SK-N-SH (cell line): ENCODE data around the gene PPP2R3A. TPM values are rescaled to one million over a fixed set of nuclear protein-coding genes. Genes with fewer than 3 reads are reported as not detected.

Experiments
- CTCF ChIA-PET: fragments of 300-600, 350-600 bp; formaldehyde crosslinking; extraction: SDS; loops from one replicate; lab custom pipeline; 2021; lab: Yijun Ruan, JAX
- POLR2A ChIA-PET: fragments of 350-600 bp; sonication (Branson Sonifier 250); formaldehyde crosslinking; extraction: SDS; loops from one replicate; lab custom pipeline; 2020; ENCODE audit warnings: antibody characterized with exemption, inconsistent platforms; lab: Yijun Ruan, JAX
- DNase-seq: peaks from one replicate; pipeline ENCODE4 v3.0.0; 2012
- H2AFZ ChIP-seq: fragments of 200-600 bp; sonication (generic); 2 replicates; pipeline ENCODE4 v1.8.1; 2016; ENCODE audit warnings: antibody characterized with exemption, mild to moderate bottlenecking, low read depth
- H3F3A ChIP-seq: fragments of 200-600 bp; sonication (generic); replicated peaks from 2 replicates; pipeline ENCODE3; 2016; ENCODE audit warnings: antibody characterized with exemption, mild to moderate bottlenecking; ENCODE audit not compliant: insufficient read depth
- H3K27ac ChIP-seq, 2 experiments: fragments of 200-500 bp in 1 of 2; fragments of 200-600 bp in 1 of 2; sonication (Bioruptor generic) in 1 of 2; sonication (generic), shearing (Covaris generic) in 1 of 2; 2 replicates each; pipeline versions ENCODE4 v1.5.1 to v1.6.1; 2014 to 2016; ENCODE audit warnings: low read depth in 2 of 2, inconsistent platforms in 1 of 2, low read length in 1 of 2, mild to moderate bottlenecking in 1 of 2, mixed read lengths in 1 of 2
- H3K27me3 ChIP-seq: fragments of 200-600 bp; sonication (generic), shearing (Covaris generic); 2 replicates; pipeline ENCODE4 v1.6.1; 2016; ENCODE audit warnings: mixed run types; ENCODE audit not compliant: insufficient read depth
- H3K36me3 ChIP-seq, 2 experiments: fragments of 200-500 bp in 1 of 2; fragments of 200-600 bp in 1 of 2; sonication (Bioruptor generic) in 1 of 2; sonication (generic) in 1 of 2; replicated peaks in 1 of 2; 2 replicates each; pipeline versions ENCODE3 to v1.5.1; 2014 to 2016; ENCODE audit warnings: low read length in 1 of 2, mild to moderate bottlenecking in 1 of 2; ENCODE audit not compliant: insufficient read depth in 2 of 2, control insufficient read depth in 1 of 2
- H3K4me1 ChIP-seq, 2 experiments: fragments of 200-500 bp in 1 of 2; fragments of 200-600 bp in 1 of 2; sonication (Bioruptor generic) in 1 of 2; sonication (generic), shearing (Covaris generic) in 1 of 2; 2 replicates each; pipeline versions ENCODE4 v1.5.1 to v1.6.1; 2014 to 2016; ENCODE audit warnings: low read depth in 1 of 2, low read length in 1 of 2, mixed run types in 1 of 2; ENCODE audit not compliant: insufficient read depth in 2 of 2, control insufficient read depth in 1 of 2
- H3K4me2 ChIP-seq: fragments of 200-600 bp; sonication (generic), shearing (Covaris generic); 2 replicates; pipeline ENCODE4 v1.6.1; 2017; ENCODE audit warnings: mixed run types
- H3K4me3 ChIP-seq, 2 experiments: fragments of 200-500 bp in 1 of 2; fragments of 200-600 bp in 1 of 2; sonication (Bioruptor generic) in 1 of 2; sonication (generic), shearing (Covaris generic) in 1 of 2; 2 replicates each; pipeline versions ENCODE4 v1.5.1 to v1.8.1; 2014 to 2016; ENCODE audit warnings: low read depth in 2 of 2, inconsistent platforms in 1 of 2, low read length in 1 of 2, mild to moderate bottlenecking in 1 of 2, mixed read lengths in 1 of 2, moderate library complexity in 1 of 2
- H3K79me2 ChIP-seq: fragments of 200-600 bp; sonication (generic); 2 replicates; pipeline ENCODE4 v1.8.1; 2017; ENCODE audit warnings: mild to moderate bottlenecking; ENCODE audit not compliant: insufficient read depth
- H3K9ac ChIP-seq: fragments of 200-600 bp; sonication (generic); 2 replicates; pipeline ENCODE4 v1.6.1; 2017; ENCODE audit warnings: mixed run types
- H3K9me2 ChIP-seq: fragments of 200-600 bp; sonication (generic); 2 replicates; pipeline ENCODE4 v1.6.1; 2017; ENCODE audit warnings: mixed run types
- H3K9me3 ChIP-seq: fragments of 200-600 bp; sonication (generic); 2 replicates; pipeline ENCODE4 v1.6.1; 2017; ENCODE audit warnings: mixed run types, mild to moderate bottlenecking, moderate library complexity
- H4K20me1 ChIP-seq: fragments of 200-600 bp; sonication (generic); 2 replicates; pipeline ENCODE4 v1.6.1; 2017; ENCODE audit warnings: mild to moderate bottlenecking, mixed run types; ENCODE audit not compliant: insufficient read depth
- ELF1 ChIP-seq: IDR thresholded peaks from 2 replicates; pipeline ENCODE4 v1.4.0; 2012
- EZH2phosphoT487 ChIP-seq: fragments of 200-600 bp; sonication (generic); IDR thresholded peaks from 2 replicates; pipeline ENCODE4 v1.6.1; 2017; ENCODE audit warnings: low read depth, mixed run types, mild to moderate bottlenecking, antibody characterized with exemption, moderate library complexity, borderline replicate concordance
- FOXM1 ChIP-seq: IDR thresholded peaks from 2 replicates; pipeline ENCODE4 v1.4.0; 2012; ENCODE audit warnings: low read depth, mild to moderate bottlenecking
- GATA2 ChIP-seq: sonication (generic); formaldehyde crosslinking; IDR thresholded peaks from 2 replicates; pipeline ENCODE4 v1.5.0; 2020; ENCODE audit warnings: mild to moderate bottlenecking, missing genetic modification reagents
- MAX ChIP-seq: IDR thresholded peaks from 2 replicates; pipeline ENCODE4 v1.4.0; 2012; ENCODE audit warnings: low read depth
- NFIC ChIP-seq: IDR thresholded peaks from 2 replicates; pipeline ENCODE4 v1.4.0; 2012; ENCODE audit warnings: borderline replicate concordance
- POLR2AphosphoS5 ChIP-seq: IDR thresholded peaks from 2 replicates; pipeline ENCODE4 v1.6.1; 2012; ENCODE audit warnings: low read depth, low read length
- RCOR1 ChIP-seq: fragments of 150-350 bp; IDR thresholded peaks from 2 replicates; pipeline ENCODE4 v1.6.1; 2017; ENCODE audit warnings: antibody characterized with exemption, low read length
- RXRA ChIP-seq: IDR thresholded peaks from 2 replicates; pipeline ENCODE4 v1.4.0; 2012; ENCODE audit warnings: low read depth, mild to moderate bottlenecking, borderline replicate concordance
- SIN3A ChIP-seq: IDR thresholded peaks from 2 replicates; pipeline ENCODE4 v1.6.1; 2012; ENCODE audit warnings: low read depth, mild to moderate bottlenecking, low read length, moderate library complexity, borderline replicate concordance
- SMC3 ChIP-seq: IDR thresholded peaks from 2 replicates; pipeline ENCODE4 v1.6.1; 2012; ENCODE audit warnings: low read depth, low read length, improper control_type of control experiment
- USF2 ChIP-seq: fragments of 150-350 bp; IDR thresholded peaks from 2 replicates; pipeline ENCODE4 v1.6.1; 2017; ENCODE audit warnings: antibody characterized with exemption, low read length, low read depth, borderline replicate concordance
- WGBS: methylation state at CpG from one replicate; pipeline ENCODE4 v1.1.6; 2017; ENCODE audit warnings: low lambda C conversion rate; 5-methylcytosine and 5-hydroxymethylcytosine counted together
- polyA plus RNA-seq, 3 experiments: library from polyadenylated mRNA; depleted of rRNA; stranded (reverse); fragments of >200 nt; gene quantifications; 2 replicates each; pipeline ENCODE4 v1.2.3, GENCODE V29; 2012

PPP2R3A gene
- polyA plus RNA-seq, 1 of the 3 experiments (the other 2 are of a cell fraction), result 3.9 TPM

GRCh38 chr3:135992072-135992471 lies 26.5 kb downstream of the PPP2R3A start (continued):
- TF ChIP-seq ELF1 (no peak), POLR2AphosphoS5 (peak; percentile 58; the same call in 1 of the 2 replicates), SMC3 (no peak), RXRA (no peak), FOXM1 (peak; percentile 67; the same call in 1 of the 2 replicates), SIN3A (no peak), EZH2phosphoT487 (no peak), USF2 (no peak)
- TF ChIP-seq, all 33 proteins: peak for 9

- Histone ChIP-seq H3K27me3 (no peaks in the 10 kb centered on the region), H3K4me3 (no peak overlapping the region), H2AFZ (no peak overlapping the region), H4K20me1 (no peaks in the 10 kb centered on the region), H3K9ac (no peak overlapping the region), H3K4me1 (peaks cover 4 to 6% of the 10 kb centered on the region in 2 experiments; a peak in 3 of 4 replicates), H3K9me3 (no peaks in the 10 kb centered on the region), H3K79me2 (peaks cover 80% of the 10 kb centered on the region), H3K27ac (peak overlapping the region in 1 of 2 experiments; percentile 64; a peak in 2 of 4 replicates), H3K9me2 (no peaks in the 10 kb centered on the region), H3K4me2 (no peak overlapping the region), H3F3A (peaks cover 21% of the 10 kb centered on the region), H3K36me3 (peaks cover 0 to 6% of the 10 kb centered on the region in 2 experiments)
- ChIA-PET CTCF (interaction anchor here (1.0 kb wide), 1 partner anchor 26 kb away, joined by 4 read pairs; no protein-coding TSS in a partner anchor), POLR2A (no interaction called here)
- peak; percentile 24 for DNase-seq
- WGBS, result 64% methylated on average over 3 of the region's 3 CpGs
- peak; percentile 71 for TF ChIP-seq GATA2 (CRISPR knock-in tag)
- TF ChIP-seq NFIC, result no peak
- peak; percentile 8; the same call in 1 of the 2 replicates for TF ChIP-seq RCOR1
Measured at GRCh38 chr3:135994708-135995337, 29.3 kb downstream of the PPP2R3A start.

GRCh38 chr3:135995766-135996165 lies 30.2 kb downstream of the PPP2R3A start:
- Histone ChIP-seq H2AFZ (no peak overlapping the region), H3K4me1 (peaks cover 4 to 6% of the 10 kb centered on the region in 2 experiments; a peak in 3 of 4 replicates), H3K9me2 (no peaks in the 10 kb centered on the region), H3K27ac (no peak overlapping the region), H3K9me3 (no peaks in the 10 kb centered on the region), H3K4me3 (no peak overlapping the region), H3K4me2 (no peak overlapping the region), H3F3A (peaks cover 20% of the 10 kb centered on the region), H3K79me2 (peaks cover 80% of the 10 kb centered on the region), H3K36me3 (peaks cover 0 to 6% of the 10 kb centered on the region in 2 experiments), H3K9ac (no peak overlapping the region), H3K27me3 (no peaks in the 10 kb centered on the region), H4K20me1 (no peaks in the 10 kb centered on the region)
- ChIA-PET POLR2A (no interaction called here), CTCF (no interaction called here)
- TF ChIP-seq MAX, result no peak
- WGBS, result 86% methylated on average over 4 of the region's 4 CpGs
- DNase-seq, result no peak
